ENCODE data around the gene SLC50A1. TPM values are rescaled to one million over a fixed set of nuclear protein-coding genes. Genes with fewer than 3 reads are reported as not detected.

Gene SLC50A1
- total and polyA plus RNA-seq, 9 of the 15 experiments (the other 6 are each of a cell fraction or from before 2014, with no cell fraction given) = 46.5 to 132 (median 91.9) TPM

GRCh38 chr1:155139895-155140629 is 4.4 kb downstream of the SLC50A1 start, which contains the start of gene DPM3 (continued):
- TF ChIP-seq ETS2 (tag; IDR thresholded peaks at IDR 0.05; ENCODE audit: borderline replicate concordance, poor library complexity, severe bottlenecking) (no peak), TARDBP (IDR thresholded peaks at IDR 0.05) (no peak; the same call in 1 of the 2 replicates), USF1 (CRISPR knock-in tag; IDR thresholded peaks at IDR 0.05) (peak; percentile 4; the same call in 1 of the 2 replicates), STAG1 (CRISPR knock-in tag; IDR thresholded peaks at IDR 0.05; ENCODE audit: borderline replicate concordance) (no peak), HOMEZ (CRISPR knock-in tag; IDR thresholded peaks at IDR 0.05) (no peak), NR2C2 (CRISPR knock-in tag; IDR thresholded peaks at IDR 0.05) (peak; percentile 74), NR2C2 (tag; IDR thresholded peaks at IDR 0.05) (peak; percentile 92), KDM1A (IDR thresholded peaks at IDR 0.05) (no peak), ZNF24 (IDR thresholded peaks at IDR 0.05) (no peak), ZBTB7A (IDR thresholded peaks at IDR 0.05; ENCODE audit: borderline replicate concordance, control insufficient read depth, low read depth, low read length) (peak; percentile 67; the same call in 1 of the 2 replicates), TCF15 (CRISPR knock-in tag; IDR thresholded peaks at IDR 0.05) (no peak), CC2D1A (IDR thresholded peaks at IDR 0.05) (peak; percentile 54; the same call in 1 of the 2 replicates), ZFP36 (IDR thresholded peaks at IDR 0.05; ENCODE audit: low read depth, low read length, partially characterized antibody) (peak; percentile 44), C11orf30 (IDR thresholded peaks at IDR 0.05; ENCODE audit: low read depth) (peak; percentile 80), ZNF583 (CRISPR knock-in tag; IDR thresholded peaks at IDR 0.05) (no peak), MLLT1 (IDR thresholded peaks at IDR 0.05) (0 out of 4 replicates have a peak, but pooled peaks of 1 of the 2 experiments have one; percentile 17), POLR3G (IDR thresholded peaks at IDR 0.05; ENCODE audit: extremely low read depth, insufficient read length, insufficient replicate concordance) (no peak), ZNF431 (CRISPR knock-in tag; IDR thresholded peaks at IDR 0.05) (0 out of 2 replicates have a peak, but pooled peaks have one; percentile 45), FOXJ2 (tag; IDR thresholded peaks at IDR 0.05) (no peak), SP2 (IDR thresholded peaks at IDR 0.05; ENCODE audit: extremely low read depth, low read depth, low read length, poor library complexity, severe bottlenecking) (no peak), CHD1 (IDR thresholded peaks at IDR 0.05; ENCODE audit: low read length) (no peak), U2AF1 (optimal IDR thresholded peaks at IDR 0.05; ENCODE audit: low read depth, low read length) (no peak), MXD1 (CRISPR knock-in tag; IDR thresholded peaks at IDR 0.05; ENCODE audit: borderline replicate concordance, poor library complexity, severe bottlenecking) (no peak)

All from K562 (cell line).